Activated T-cell treated with anti-CD3 and anti-CD28 coated beads, Interleukin-2, amount 50 U/mL, for 72 hours (primary cell): Measurements from ENCODE around the gene SCGB1C1. TPM values are rescaled to one million over a fixed set of nuclear protein-coding genes. Genes with fewer than 3 reads are reported as not detected.

Source experiments
- ATAC-seq, 2 donors: fragments of 150-1000 bp; cut with Tn5 transposase; replicated peaks in 1 of 2; 2 replicates each; pipeline ENCODE4 v1.10.0; 2021; ENCODE audit warnings: moderate library complexity in 2 of 2, mild to moderate bottlenecking in 1 of 2
- DNase-seq, 2 donors: peaks; one replicate each; pipeline ENCODE4 v3.0.0; 2021 to 2022; ENCODE audit warnings: mixed read lengths in 1 of 2
- H3K27ac Mint-ChIP-seq: one replicate; pipeline ENCODE4 v1.8.0; 2022; ENCODE audit warnings: mild to moderate bottlenecking, moderate library complexity, mixed read lengths
- H3K27me3 Mint-ChIP-seq: one replicate; pipeline ENCODE4 v1.8.0; 2022; ENCODE audit warnings: low read depth, mixed read lengths
- H3K36me3 Mint-ChIP-seq, 2 donors: one replicate each; pipeline ENCODE4 v1.8.0; 2022; ENCODE audit warnings: mixed read lengths in 2 of 2, mild to moderate bottlenecking in 1 of 2; ENCODE audit not compliant: insufficient read depth in 2 of 2
- H3K4me1 Mint-ChIP-seq: one replicate; pipeline ENCODE4 v1.8.0; 2022; ENCODE audit warnings: low read depth, mixed read lengths
- H3K4me3 Mint-ChIP-seq, 2 donors: one replicate each; pipeline ENCODE4 v1.8.0; 2022; ENCODE audit warnings: mild to moderate bottlenecking in 2 of 2, mixed read lengths in 2 of 2, moderate library complexity in 2 of 2
- H3K9me3 Mint-ChIP-seq, 2 donors: one replicate each; pipeline ENCODE4 v1.8.0; 2022; ENCODE audit warnings: mixed read lengths in 2 of 2
- total RNA-seq, 2 donors: library from RNA; stranded (reverse); gene quantifications; one replicate each; pipeline ENCODE4 v1.2.3, GENCODE V29; 2022

The SCGB1C1 gene
- total RNA-seq, 2 donors from 2014 or later: not detected

DNA sequence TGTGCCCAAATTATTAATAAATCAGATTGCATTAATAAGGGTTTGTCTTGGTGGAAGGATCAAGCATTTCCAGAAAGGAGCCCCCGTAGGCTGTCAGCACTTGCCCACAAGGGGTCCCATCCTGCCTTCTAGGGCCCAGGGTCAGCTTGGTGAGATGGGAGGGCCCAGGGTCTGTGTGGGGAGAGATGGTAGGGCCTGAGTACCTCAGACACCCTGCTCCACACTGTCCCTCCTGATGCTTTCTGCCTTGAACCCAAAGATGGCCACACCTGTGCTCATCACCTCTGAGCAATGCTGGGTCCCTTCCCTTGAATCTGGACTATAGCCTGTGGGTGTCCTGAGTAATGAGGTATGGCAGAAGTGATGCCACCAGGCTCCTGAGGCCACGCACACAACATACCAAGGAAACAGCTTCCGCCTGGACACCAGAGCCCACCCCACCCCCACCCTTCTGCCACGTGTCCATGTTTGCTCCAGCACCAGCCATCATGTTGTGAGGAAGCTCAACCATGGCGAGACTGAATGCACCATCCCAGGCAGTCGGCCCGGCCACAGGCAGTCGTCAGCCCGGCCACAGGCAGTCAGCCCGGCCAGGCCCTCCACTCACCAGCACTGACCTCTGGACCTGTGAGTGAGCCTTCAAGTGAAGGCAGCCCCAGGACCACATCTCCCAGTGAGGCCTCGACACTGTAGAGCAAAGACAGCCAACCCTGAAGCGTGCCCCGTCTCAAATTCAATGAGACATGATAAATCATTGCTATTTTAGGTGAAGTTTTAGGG lies 7.5 kb downstream of the SCGB1C1 start:
- Mint-ChIP-seq H3K9me3 (no peaks in the 10 kb centered on the region), H3K27ac (no peak overlapping the region), H3K4me3 (no peak overlapping the region), H3K4me1 (peaks cover 32% of the 10 kb centered on the region), H3K36me3 (peaks cover 2% of the 10 kb centered on the region in 2 donors), H3K27me3 (no peaks in the 10 kb centered on the region)
- no peak for DNase-seq
- no peak for ATAC-seq

DNA sequence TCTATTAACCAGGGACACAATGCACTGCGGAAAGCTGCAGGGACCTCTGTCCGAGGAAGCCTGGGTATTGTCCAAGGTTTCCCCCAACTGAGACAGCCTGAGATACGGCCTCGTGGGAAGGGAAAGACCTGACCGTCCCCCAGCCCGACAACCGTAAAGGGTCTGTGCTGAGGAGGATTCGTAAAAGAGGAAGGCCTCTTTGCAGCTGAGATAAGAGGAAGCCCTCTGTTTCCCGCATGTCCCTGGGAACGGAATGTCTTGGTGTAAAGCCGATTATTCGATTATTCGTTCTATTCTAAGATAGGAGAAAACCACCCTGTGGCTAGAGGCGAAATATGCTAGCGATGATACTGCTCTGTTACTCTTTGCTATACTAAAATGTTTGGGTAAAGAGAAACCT lies 9.1 kb downstream of the SCGB1C1 start:
- Mint-ChIP-seq H3K9me3 (no peaks in the 10 kb centered on the region), H3K4me3 (peak overlapping the region; percentile 64 to 72), H3K4me1 (peaks cover 43% of the 10 kb centered on the region), H3K27me3 (no peaks in the 10 kb centered on the region), H3K27ac (peak overlapping the region; percentile 80), H3K36me3 (peaks cover 3% of the 10 kb centered on the region in 2 donors)
- ATAC-seq (no peak), DNase-seq (no peak)

DNA sequence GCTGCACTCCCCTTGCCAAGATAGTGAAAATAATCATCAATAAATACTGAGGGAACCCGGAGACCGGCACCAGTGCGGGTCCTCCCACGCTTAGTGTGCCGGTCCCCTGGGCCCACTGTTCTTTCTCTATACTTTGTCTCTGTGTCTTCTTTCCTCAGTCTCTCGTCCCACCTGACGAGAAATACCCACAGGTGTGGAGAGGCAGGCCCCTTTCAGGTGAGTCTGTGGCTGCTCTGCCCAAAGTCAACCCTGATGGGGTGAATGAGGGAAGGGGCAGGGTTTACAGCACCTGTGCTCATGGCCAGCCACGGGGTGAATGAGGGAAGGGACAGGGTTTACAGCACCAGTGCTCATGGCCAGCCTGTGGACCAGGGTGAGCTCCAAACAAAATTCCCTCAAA lies 9.6 kb downstream of the SCGB1C1 start:
- Mint-ChIP-seq H3K4me3 (peak overlapping the region; percentile 64 to 72), H3K4me1 (peaks cover 43% of the 10 kb centered on the region), H3K27me3 (no peaks in the 10 kb centered on the region), H3K36me3 (peaks cover 3 to 6% of the 10 kb centered on the region in 2 donors), H3K9me3 (no peaks in the 10 kb centered on the region), H3K27ac (peak overlapping the region; percentile 80)
- ATAC-seq: no peak
- DNase-seq: no peak

DNA sequence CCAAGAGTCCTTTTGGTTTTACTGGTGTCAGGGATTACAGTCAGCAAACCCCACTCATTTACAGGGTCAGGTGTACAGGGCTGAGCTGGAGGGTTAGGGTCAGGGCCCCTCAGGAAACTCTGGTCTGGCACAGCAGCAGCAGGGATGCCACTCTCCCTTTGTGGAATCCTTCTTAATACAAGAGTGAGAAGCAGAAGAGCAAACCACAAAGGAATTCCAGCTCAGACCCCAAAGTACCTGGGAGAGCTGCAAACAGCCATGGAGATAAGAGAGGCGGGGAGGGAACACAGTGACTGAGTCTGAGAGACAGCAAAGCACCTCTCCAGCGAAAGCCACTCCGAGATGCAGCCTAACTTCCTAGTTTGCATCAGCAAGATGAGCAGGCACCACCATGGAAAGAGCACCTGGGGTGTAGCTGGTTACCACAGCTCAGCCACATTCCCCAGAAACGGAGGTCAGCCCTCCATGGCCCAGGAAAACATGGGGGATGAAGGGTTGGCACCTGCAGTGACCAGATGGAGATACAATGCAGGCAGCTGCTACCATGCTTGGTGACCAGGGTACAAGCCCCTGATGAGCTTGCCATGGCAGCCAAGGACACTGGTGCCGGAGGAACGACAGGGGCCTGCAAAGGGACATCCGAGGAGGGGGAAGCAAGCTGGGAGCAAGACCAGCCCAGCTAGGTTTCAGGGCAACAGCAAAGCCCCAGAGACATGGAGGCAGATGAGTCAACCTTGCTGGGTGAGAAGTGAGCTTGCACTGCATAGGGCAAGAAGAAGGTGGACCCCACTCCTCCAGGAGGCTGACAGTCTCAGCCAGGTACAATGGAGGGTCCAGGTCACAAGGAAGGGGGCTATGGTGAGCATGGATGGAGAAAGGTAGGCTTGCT lies 10.4 kb downstream of the SCGB1C1 start:
- Mint-ChIP-seq H3K36me3 (peaks cover 8 to 9% of the 10 kb centered on the region in 2 donors), H3K4me1 (peaks cover 43% of the 10 kb centered on the region)

DNA sequence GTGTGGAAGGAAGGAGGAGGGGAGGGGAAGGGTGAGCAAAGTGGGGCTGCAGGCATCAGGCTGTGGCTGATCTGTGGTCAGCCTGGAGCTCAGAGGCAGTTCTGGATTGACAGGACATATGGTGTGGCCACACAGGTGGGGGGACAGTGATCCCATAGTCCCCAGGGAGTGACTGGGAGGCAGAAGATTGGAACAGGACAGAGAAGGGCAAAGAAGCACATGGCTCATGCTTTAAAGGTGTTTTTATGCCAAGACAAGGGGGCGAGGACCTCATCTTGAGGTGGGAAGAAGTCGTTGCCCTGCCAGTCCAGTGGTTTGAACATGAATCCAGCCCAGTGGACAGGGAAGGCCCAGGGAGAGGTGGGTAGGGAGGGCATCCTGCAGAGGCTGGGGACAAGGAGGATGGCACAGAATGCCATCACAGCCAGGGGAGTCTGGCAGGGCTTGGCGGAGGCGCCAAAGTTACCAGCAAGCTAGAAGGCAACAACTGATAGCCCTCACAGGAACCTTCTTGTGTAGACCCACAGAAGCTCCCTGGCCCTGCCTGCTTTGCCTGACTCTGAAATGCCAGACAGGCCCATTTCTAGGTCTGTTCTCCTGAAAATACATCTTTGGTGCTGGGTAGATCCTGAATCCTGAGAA lies 11.2 kb downstream of the SCGB1C1 start:
- no peak for ATAC-seq
- no peaks in the 10 kb centered on the region for H3K27me3 Mint-ChIP-seq
- no peak overlapping the region for H3K4me3 Mint-ChIP-seq
- peaks cover 9 to 11% of the 10 kb centered on the region in 2 donors for H3K36me3 Mint-ChIP-seq
- no peaks in the 10 kb centered on the region for H3K9me3 Mint-ChIP-seq
- DNase-seq: no peak
- peaks cover 43% of the 10 kb centered on the region for H3K4me1 Mint-ChIP-seq
- peak overlapping the region; percentile 22 for H3K27ac Mint-ChIP-seq

More for the DNA sequence above, 10.4 kb downstream of the SCGB1C1 start:
- ATAC-seq (no peak), DNase-seq (no peak)
- Mint-ChIP-seq H3K4me3 (peak overlapping the region; percentile 64 to 72), H3K27ac (peak overlapping the region; percentile 80), H3K9me3 (no peaks in the 10 kb centered on the region), H3K27me3 (no peaks in the 10 kb centered on the region)

DNA sequence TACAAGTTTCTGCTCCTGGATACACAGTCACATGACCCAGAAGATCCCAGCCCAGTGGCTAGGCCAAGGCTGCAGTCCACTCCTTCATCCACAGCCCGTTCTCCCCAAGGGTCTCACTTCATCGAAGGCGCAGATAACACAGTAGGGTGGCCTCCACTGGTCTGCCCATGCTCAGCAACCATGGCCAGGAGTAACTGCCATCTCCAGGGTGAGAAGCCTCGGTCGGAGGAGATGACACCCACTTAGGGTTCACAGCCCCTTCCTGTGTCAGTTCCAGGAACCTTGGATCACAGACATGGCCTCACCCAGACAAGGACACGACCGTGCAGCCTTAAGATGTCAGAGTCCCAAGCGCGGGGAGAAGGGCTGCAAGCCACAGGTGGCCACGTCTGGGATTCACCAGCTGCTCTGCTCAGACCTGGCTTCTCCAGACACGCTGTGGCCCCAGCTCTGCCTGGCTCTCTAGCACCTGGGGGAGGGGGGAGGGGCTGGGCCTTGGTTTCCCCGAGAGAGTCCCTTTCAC lies 11.8 kb downstream of the SCGB1C1 start:
- Mint-ChIP-seq H3K36me3 (peaks cover 9 to 11% of the 10 kb centered on the region in 2 donors), H3K4me1 (peaks cover 46% of the 10 kb centered on the region), H3K27ac (peak overlapping the region; percentile 22), H3K9me3 (no peaks in the 10 kb centered on the region), H3K4me3 (no peak overlapping the region), H3K27me3 (no peaks in the 10 kb centered on the region)
- ATAC-seq (no peak), DNase-seq (no peak)

DNA sequence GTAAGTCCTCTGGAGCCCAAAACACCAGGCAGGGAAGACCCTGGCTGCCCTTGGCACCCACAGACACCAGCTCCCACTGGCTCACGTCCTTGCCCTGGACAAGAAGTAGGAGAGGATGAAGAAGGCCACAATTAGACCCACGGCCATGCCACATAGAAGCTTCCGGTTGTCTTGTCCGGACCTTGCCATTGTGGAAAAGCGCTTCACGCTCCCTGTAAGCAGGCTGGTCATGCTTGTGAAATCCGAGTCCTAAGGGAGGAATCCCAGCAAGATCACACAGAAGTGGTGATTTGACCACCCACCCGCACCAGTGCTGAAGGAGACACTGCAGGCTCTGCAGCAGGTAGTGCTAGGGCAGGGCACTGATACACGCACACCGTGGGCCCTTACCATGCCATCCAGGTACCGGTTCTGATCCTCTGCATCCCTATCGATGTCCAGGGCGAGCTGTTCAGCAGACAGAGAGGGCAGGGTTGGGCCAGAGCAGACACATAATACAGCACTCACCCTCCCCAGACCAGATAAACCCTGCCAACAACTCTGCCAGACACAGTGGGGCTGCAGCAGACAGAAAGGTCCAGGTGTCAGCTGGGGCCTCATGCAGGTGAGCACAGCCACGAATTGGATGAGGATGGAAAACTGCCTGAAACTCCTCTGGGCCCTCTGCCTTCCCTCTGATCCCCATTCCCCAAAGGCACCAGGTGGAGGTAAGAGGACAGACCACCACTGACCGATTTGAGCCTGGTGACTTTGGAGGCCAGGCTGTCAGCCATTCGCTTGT lies 12.5 kb downstream of the SCGB1C1 start:
- H3K27ac Mint-ChIP-seq: peak overlapping the region; percentile 22
- peaks cover 9 to 13% of the 10 kb centered on the region in 2 donors for H3K36me3 Mint-ChIP-seq
- peak overlapping the region; percentile 96 for H3K4me3 Mint-ChIP-seq
- H3K4me1 Mint-ChIP-seq: peaks cover 53% of the 10 kb centered on the region
- no peaks in the 10 kb centered on the region for H3K9me3 Mint-ChIP-seq
- ATAC-seq (no peak), DNase-seq (no peak)
- no peaks in the 10 kb centered on the region for H3K27me3 Mint-ChIP-seq

DNA sequence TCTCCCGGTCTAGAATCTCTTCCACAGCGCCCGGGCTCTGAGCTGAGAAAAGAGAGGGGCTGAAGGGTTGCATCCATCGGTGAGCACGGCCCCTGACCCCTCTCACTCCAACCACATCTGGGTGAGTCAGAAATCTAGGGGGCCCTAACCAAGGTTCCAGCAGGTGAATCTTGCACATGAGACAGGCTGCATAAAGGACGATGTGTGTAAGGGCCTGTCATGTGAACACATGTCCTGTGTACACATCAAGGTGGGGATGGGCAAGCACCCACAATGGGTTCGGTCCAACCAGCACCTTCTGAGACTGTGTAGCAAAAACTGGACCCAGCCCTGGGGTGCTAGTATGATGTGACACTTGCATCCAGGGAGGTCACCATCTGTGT lies 13.1 kb downstream of the SCGB1C1 start:
- Mint-ChIP-seq H3K9me3 (no peaks in the 10 kb centered on the region), H3K27me3 (no peaks in the 10 kb centered on the region), H3K27ac (peak overlapping the region; percentile 77), H3K4me1 (peaks cover 57% of the 10 kb centered on the region), H3K36me3 (peaks cover 9 to 13% of the 10 kb centered on the region in 2 donors), H3K4me3 (peak overlapping the region; percentile 96)
- ATAC-seq: no peak
- DNase-seq: no peak

DNA sequence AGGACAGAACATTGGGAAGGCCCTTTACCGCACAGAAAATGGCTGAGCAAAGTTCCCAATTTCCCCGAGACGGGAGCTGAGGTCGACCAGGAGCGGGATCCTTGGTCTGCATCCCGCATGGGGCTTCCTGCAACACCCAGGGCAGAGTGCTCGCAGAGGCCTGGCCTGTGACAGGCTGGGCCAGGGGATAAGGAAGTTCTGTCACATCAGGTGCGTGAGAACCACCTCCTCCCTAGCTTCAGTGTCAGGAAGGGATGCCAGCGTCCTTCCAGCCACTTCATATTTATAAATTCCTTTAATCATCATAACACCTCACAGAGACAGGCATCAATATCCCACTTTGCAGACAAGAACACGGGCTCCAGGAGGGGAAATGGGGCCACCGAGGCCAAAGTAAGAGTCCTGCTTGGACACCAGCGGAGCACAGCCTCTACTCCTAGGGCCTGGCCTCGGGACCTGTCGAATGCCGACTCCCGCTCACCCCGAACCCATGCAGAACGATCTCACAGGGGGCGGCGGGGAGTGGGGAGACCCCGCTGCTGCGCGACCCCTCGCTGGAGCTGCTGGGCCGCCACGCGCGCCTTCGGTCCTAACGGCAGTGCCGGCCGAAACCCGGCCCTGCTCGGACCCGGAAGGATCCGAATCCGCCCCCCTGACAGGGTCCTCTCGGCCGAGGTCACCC lies 13.8 kb downstream of the SCGB1C1 start:
- peak overlapping the region; percentile 96 for H3K4me3 Mint-ChIP-seq
- H3K27me3 Mint-ChIP-seq: no peaks in the 10 kb centered on the region
- peaks cover 55% of the 10 kb centered on the region for H3K4me1 Mint-ChIP-seq
- no peaks in the 10 kb centered on the region for H3K9me3 Mint-ChIP-seq
- ATAC-seq (no peak), DNase-seq (peak in 1 of 2 donors; percentile 22)
- peaks cover 10 to 13% of the 10 kb centered on the region in 2 donors for H3K36me3 Mint-ChIP-seq
- H3K27ac Mint-ChIP-seq: peak overlapping the region; percentile 99

DNA sequence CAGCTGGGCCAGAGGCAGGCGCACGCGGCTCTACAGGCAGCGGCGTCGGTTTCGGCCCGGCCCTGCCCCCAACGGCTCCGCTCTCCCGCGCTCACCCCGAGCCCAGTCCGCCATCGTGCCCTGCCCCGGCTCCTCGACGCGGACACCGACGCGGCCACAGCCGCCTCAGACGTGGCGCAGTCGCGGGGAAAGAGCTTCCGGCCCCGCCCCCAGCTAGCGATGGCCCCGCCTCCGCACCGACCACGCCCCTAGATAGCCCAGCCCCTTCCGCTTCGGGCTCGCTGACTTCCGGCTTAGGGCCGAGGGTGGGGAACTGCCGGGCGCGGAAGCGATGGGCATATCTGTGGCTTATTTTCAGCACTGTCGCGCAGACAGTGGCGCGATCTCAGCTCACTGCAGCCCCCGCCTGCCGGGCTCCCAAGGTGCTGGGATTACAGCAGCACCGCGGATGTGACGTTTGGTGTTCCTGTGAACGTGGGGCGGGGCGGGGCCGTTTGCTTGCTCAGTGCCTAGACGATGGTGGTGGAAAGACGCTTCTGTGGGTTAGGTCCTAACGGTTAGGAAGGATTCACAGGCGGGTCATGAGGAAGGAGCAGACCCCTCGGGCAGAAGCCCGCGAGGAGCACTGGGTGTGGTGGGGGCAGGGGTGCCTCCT lies 14.5 kb downstream of the SCGB1C1 start, which contains the start of the genes BET1L and RIC8A:
Gene BET1L (minus strand): TSS at position 192 of the 655 bp plus-strand sequence. CDS start 78 bp downstream, at position 114.
Gene RIC8A (plus strand): TSS at position 501 of the 655 bp plus-strand sequence. CDS start 1,147 bp downstream, outside the sequence.
- peaks cover 10 to 13% of the 10 kb centered on the region in 2 donors for H3K36me3 Mint-ChIP-seq
- H3K27me3 Mint-ChIP-seq: no peaks in the 10 kb centered on the region
- H3K9me3 Mint-ChIP-seq: no peaks in the 10 kb centered on the region
- H3K27ac Mint-ChIP-seq: peak within 1 kb of the TSS; percentile 99
- ATAC-seq (peak; percentile 84), DNase-seq (peak; percentile 98 to 99)
- H3K4me1 Mint-ChIP-seq: peaks cover 48% of the 10 kb centered on the region
- peak within 1 kb of the TSS; percentile 96 for H3K4me3 Mint-ChIP-seq

DNA sequence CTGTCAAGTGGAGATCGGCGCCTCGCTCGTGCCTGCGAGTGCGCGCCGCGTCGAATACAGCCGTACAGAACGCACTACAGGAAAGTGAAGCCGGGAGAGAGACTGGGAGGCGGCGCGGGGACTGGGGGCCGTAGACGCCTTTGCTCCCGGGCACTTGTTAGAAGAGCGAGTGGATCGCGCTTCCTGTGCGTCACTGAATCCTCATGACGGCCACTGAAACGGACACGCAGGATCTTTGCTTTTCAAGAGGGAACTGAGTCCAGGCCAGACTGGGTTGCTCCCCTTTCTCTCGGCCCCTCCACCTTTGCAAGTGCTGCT lies 14.9 kb downstream of the SCGB1C1 start:
- H3K36me3 Mint-ChIP-seq: peaks cover 10 to 13% of the 10 kb centered on the region in 2 donors
- peak; percentile 21 to 23 for ATAC-seq

More for the DNA sequence above, 14.9 kb downstream of the SCGB1C1 start:
- no peaks in the 10 kb centered on the region for H3K27me3 Mint-ChIP-seq
- peaks cover 43% of the 10 kb centered on the region for H3K4me1 Mint-ChIP-seq
- DNase-seq: no peak
- no peaks in the 10 kb centered on the region for H3K9me3 Mint-ChIP-seq
- peak overlapping the region; percentile 96 for H3K4me3 Mint-ChIP-seq
- peak overlapping the region; percentile 95 for H3K27ac Mint-ChIP-seq
